HG03520 (cell line): ENCODE measurements around the gene CDNF.
"Not testable (repeated sequence)": the region's sequence is repeated elsewhere in the genome, so short reads cannot be mapped to it uniquely, and the experiment has no call there.

Experiments
- ATAC-seq: cut with Tn5 transposase; IDR thresholded peaks from one replicate; pipeline ENCODE4 v1.9.1; 2021; ENCODE audit warnings: mild to moderate bottlenecking, moderate library complexity; ENCODE audit not compliant: unreplicated experiment

CDNF gene

DNA sequence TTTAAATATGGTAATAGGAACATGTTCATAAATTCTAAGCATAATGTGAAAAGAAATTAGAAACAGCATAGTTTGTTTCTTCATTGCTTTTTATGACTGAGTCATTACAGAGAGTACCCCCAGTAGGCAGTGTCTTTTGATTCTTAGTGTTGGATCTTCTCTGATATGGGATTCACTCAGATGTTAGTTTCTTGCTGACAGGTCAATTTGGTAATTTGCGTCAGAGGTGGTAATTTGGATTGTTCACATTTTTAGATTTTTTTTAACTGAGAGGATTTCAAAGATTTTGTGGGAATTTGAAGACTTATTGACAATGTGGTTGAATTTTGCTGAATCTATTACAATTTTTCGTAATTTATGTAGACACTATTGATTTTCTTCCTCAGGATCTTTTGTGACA, 2.3 kb upstream of the CDNF start:
- ATAC-seq: no peak

- ATAC-seq: no peak
These were observed 1.5 kb upstream of the CDNF start for GRCh38 chr10:14839305-14839695.

DNA sequence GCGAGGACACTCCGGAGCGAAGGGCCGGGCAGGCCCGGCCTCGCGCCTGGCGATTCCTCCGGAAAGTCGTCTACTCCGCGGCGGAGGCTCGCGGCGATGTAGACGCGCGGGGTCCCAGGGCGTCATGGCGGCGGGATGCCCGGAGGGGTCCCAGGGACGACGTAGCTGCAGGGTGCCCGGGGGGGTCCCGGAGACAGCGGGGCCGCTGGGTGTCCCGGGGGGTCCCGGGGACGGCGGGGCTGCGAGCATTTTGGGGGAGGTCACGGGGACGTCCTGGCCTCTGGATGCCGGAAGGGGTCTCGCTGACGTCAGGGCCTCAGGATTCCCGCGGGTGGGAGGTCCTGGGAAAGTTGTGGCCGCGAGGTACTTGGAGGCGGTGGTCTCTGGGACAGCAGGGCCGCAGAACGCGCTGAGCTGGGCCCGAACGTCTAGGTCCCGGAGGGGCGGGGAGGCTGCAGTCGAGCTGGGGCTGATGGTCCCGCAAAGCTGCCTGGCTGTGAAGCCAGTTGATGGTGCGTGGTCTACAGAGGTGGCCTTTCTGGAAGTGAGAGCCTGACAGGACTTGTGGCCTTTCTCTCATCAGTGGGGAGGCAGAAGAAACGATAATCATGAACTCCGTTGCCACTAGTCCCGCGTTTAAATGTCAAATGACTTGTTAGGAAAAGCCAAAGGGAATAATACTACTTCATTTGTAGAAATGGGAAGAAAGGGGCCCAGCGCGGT, 906 bp upstream of the CDNF start:
- no peak for ATAC-seq

DNA sequence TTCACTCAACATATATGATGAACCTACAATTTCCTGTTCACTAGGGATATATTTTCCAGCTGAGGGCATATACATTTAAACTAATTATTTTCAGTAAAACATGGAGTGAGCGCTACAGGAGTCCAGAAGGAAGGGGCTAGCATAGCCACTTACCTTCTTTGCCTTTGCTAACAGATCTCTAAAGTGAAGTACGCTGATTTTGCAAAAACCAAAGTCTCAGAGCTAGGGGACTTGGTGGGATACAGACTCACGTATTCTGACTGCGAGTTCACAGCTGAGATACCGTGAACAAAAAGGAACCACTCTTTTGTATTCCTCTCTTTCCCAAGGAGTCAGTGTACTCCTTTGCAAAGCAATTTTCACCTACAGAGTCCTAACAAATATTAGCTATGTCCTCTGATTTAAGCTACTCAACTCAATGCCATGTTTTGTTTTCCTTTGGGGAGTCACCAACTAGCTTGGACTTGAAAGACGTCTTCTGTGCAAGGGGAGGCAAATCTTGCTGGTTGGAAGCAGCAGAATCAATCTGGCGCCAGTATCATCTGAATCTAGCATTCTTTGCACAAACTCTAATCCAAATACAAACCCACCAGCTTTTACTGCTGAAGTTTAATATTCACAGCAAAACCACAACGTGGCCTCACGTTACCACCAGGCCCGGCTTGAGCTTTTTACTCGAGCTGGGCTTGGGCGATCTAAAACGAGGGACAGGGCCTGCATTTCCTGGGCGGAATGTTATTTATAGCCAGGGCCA, 657 bp downstream of the CDNF start:
- ATAC-seq: no peak

- no peak for ATAC-seq
These were observed 1.6 kb downstream of the CDNF start for GRCh38 chr10:14836208-14836607.

- ATAC-seq: no peak
These were observed 4.7 kb downstream of the CDNF start for GRCh38 chr10:14833106-14833505.

- no peak for ATAC-seq
These were observed 11.6 kb downstream of the CDNF start for GRCh38 chr10:14826076-14826829.

DNA sequence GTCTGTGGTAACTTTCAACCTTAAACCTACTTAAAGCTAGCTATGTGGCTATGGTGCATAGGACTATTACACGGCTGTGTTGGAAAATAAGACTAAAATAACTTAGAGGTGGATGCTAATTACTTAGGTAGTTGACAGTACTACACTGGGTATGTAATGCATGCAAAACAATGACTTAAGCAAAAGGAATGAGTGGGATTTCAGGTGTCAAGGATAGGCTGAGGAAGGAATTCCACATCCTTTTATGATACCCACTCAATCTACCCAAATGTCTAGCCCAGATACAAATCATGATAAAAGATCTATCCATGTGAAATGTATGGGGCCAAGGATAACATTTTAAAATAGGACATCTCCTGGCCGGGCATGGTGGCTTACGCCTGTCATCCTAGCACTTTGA, 13.9 kb downstream of the CDNF start:
- ATAC-seq: no peak

GRCh38 chr10:14822879-14823755, 14.7 kb downstream of the CDNF start:
- no peak for ATAC-seq

DNA sequence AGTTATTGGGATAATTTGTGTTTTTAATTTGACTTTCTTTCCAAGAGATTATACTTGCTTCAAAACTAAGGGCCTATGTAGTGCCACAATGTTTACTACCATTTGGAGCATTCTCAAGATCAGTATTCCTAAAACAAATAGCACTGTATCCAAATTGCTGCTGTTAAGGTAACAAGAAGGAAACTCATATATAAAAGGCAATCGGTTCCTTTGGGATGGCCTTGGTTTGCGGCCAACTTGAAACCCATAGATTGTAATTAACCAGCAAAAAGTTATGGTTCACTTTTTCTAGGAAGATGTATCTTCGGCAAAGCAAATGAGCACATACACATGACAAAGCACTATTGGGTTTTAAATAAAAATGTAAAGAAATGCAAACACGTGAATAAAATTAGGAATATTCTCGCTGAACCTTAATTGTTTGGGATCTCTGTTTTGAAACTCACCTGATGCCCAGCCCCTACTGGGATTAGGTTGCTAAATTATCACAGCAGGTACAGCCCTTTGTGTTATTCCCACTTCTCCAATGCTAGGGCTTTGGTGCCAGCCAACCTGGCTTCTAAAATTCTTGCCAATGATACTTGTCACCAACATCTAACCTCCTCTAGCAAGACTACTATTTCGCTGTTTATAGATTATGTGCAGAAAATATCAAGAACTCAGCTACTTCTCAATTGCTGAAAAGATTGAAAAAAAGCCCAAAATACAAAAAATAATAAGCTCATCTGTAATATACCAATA, 16.0 kb downstream of the CDNF start:
- ATAC-seq: no peak

DNA sequence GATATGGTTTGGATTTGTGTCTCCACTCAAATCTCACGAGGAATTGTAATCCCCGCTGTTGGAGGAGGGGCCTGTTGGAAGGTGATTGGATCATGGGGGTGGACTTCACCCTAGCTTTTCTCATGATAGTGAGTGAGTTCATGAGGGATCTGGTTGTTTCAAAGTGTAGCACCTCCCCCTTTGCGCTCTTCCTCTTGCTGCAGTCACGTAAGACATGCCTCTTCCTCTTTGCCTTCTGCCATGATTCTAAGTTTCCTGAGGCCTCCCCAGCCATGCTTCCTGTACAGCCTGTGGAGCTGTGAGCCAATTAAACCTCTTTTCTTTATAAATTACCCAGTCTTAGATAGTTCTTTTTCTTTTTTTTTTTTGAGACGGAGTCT, 17.1 kb downstream of the CDNF start:
- ATAC-seq: no peak

DNA sequence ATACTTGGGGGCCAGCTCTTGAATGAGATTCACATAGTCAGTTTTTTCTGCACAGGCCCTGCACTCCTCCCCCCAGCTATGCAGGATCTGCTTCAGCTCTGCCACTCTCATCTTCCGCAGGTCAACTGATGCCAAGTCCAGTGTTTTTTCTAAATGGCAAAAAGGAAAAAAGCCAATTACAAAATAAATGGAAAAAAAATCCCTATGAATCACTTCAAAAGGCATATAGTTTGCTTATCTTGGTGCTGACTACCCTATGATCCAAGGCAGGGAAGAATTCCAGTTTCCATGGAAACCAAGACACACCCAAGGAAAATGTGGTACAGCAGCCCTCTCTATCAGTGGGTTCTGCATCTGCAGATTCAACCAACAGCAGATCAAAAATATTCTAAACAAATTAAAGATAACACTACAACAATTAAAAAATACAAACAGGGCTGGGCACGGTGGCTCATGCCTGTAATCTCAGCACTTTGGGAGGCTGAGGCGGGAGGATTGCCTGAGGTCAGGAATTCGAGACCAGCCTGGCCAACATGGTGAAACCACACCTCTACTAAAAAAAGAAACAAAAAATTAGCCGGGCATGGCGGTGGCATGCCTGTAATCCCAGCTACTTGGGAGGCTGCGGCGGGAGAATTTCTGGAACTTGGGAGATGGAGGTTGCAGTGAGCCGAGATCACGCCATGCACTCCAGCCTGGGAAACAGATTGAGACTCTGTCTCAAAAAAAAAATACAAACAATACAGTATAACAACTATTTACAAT, 17.6 kb downstream of the CDNF start:
- ATAC-seq: no peak

DNA sequence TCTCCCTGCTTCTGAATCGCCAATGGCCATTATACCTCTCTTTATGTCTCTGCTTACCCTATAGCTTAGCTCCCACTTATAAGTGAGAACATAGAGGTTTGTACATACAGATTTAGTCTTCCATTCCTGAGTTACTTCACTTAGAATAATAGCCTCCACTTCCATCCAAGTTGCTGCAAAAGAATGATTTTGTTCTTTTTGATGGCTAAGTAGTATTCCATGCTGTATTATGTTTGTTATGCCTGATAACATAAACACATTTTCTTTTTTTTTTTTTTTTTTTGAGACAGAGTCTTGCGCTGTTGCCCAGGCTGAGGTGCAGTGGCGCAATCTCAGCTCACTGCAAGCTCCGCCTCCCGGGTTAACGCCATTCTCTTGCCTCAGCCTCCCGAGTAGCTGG, 21.1 kb downstream of the CDNF start:
- not testable (repeated sequence) for ATAC-seq

- ATAC-seq: no peak
These were observed 22.2 kb downstream of the CDNF start for GRCh38 chr10:14815681-14816080.

DNA sequence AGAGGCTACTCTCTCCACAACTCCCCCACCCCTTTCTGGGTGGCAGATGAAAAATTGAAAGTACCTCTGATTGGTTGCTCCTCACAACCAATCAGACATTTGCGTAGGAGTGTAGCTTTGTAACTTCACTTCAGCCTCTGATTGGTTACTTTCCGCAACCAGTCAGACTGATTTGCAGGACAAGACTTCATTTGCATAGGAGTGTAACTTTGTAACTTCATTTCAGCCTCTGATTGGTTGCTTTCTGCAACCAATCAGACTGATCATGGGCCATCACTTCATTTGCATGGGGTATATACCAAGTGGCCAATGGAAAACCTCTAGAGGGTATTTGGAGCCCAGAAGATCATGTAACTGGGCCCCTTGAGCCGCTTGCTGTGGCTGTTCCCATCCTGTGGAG, 25.6 kb downstream of the CDNF start:
- no peak for ATAC-seq

DNA sequence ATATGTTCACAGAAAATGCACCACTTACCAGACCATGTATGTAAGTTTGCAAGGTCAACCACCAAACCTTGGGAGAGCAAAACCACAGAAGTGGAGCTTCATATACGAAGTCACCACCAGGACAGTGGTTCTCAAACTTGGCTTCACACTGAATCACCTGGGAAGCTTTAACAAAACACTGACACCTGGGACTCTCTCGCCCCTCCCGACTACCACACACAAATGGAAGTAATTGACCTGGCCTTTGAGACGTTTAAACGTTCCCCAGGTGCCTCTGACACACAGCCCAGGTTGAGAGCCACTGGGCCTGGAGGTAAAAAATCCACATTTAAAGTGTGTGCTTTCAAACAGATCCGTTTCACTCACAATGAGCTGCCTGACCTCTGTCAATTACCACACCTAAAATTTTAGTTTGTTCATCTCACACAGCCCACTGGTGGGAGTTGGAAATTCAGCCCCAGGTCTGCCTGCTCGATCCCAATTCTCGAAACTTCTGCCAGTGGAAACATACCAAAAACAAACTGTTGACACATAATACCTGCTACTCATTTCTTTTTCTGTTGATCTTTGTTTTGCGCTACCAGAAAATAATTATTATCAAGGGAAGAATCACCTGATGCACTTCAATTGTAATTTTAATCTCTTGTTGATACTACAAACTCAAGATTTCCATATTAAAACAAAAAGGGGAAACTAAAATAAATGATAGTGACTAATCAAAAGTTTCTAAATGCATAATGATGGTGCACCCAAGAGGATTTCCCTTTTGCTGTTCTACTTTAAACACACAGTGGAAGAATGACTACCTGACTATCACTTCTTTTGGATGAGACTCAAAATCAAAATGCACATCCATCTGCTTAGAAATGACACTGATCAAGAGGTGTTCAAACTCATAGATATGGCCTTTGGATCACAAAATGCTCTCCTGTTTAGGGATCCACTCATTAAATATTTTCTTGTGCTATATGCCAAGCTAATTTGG, 26.6 kb downstream of the CDNF start:
- ATAC-seq: no peak

- no peak for ATAC-seq
These were observed 31.5 kb downstream of the CDNF start for GRCh38 chr10:14806318-14806717.

DNA sequence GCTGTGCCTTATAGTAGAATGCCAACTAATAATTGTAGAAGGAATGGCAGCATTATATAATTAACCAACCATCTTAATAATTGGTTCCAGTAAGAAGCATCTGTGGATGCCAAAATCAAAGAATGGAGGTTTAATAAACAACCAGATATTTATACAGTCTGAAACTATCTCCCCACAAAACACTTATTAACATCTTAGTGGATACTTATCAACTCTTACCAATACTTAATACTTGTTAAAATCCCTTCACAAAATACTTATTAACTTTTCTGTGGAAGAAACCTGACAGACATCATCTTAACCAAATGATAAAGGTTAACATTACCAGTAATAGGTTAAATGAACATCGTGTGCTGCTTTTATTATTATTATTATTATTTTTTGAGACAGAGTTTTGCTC, 34.0 kb downstream of the CDNF start:
- no peak for ATAC-seq
